HG03354 (cell line): ENCODE data around the gene IKBKG.
"Not testable (repeated sequence)": the region's sequence is repeated elsewhere in the genome, so short reads cannot be mapped to it uniquely, and the experiment has no call there.

Source experiments
- ATAC-seq: cut with Tn5 transposase; IDR thresholded peaks from one replicate; pipeline ENCODE4 v1.9.1; 2021; ENCODE audit warnings: mild to moderate bottlenecking; ENCODE audit not compliant: unreplicated experiment, poor library complexity, severe bottlenecking

The IKBKG gene

DNA sequence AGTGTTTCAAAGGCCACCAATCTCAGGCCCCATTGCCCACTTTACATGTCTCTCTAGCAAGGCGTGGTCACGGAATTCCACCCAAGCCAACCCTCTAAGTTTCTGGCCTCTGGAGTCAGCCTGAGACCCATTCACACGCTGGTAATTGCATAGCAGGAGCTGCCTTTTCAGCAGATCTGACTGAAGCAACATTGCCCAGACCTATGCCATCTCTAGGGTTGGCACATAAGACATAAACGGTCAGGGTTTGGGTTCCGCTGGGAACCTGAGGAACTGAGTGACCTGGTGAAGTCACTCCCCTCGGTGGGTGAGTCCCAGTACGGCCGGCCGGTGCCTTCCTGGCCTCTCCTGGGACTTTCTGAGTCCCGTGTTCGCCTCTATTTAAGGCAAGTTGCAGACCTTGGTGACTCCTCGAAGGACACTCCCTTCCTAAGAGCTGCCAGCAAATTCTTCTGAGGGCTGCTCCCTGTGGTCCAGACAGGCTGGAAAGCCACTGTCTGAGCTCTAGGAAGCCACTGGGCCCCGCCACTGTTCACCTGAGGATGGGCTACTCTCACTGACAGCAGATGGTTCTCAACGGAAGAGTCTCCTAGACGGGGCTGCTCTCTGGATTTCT, 53.4 kb downstream of the IKBKG start:
- no peak for ATAC-seq

DNA sequence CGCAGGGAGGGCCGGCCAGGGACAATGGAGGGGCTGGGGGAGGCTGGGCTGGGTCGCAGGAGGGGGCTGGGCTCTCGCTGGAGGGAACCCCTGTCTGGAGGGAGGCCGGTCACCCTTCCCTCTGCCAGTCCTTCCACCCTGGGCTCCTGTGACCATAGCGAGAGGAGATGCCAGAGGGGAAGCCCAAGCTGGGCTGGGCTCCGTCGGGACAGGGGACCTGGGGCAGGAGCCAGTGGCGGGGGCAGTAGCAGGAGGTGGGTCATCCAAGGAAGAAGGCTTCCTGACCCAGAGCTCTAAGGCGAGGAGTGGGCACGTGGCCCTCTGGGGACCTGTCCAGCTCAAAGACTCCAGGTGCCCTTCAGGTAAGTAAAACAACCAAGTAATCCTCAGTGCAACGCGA, 54.8 kb downstream of the IKBKG start:
- no peak for ATAC-seq

DNA sequence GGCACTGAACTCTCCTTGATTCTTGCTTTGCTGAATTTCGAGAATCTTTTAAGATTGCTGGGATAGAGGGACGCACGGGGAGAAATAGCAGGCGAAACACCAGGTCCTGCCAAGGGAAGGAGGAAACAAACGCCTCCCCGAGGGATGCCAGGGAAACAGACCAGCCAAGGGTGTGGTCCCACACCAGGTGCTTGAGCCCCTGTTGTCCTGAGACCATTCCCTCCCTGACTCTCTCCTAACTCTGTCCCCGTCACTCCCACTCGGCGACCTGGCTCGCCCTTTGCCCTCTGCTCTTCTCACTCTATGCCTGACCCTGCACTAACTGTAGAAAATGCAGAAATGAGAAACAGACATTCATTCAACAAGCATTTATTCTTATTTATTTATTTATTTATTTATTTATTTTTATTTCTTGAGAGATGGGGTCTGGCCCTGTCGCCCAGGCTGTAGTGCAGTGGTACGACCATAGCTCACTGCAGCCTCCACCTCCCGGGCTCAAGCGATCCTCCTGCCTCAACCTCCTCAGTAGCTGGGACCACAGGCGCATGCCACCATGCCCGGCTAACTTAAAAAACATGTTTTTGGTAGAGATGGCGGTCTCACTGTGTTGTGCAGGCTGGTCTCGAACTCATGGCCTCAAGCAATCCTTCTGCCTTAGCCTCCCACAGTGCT, 55.5 kb downstream of the IKBKG start:
- no peak for ATAC-seq

DNA sequence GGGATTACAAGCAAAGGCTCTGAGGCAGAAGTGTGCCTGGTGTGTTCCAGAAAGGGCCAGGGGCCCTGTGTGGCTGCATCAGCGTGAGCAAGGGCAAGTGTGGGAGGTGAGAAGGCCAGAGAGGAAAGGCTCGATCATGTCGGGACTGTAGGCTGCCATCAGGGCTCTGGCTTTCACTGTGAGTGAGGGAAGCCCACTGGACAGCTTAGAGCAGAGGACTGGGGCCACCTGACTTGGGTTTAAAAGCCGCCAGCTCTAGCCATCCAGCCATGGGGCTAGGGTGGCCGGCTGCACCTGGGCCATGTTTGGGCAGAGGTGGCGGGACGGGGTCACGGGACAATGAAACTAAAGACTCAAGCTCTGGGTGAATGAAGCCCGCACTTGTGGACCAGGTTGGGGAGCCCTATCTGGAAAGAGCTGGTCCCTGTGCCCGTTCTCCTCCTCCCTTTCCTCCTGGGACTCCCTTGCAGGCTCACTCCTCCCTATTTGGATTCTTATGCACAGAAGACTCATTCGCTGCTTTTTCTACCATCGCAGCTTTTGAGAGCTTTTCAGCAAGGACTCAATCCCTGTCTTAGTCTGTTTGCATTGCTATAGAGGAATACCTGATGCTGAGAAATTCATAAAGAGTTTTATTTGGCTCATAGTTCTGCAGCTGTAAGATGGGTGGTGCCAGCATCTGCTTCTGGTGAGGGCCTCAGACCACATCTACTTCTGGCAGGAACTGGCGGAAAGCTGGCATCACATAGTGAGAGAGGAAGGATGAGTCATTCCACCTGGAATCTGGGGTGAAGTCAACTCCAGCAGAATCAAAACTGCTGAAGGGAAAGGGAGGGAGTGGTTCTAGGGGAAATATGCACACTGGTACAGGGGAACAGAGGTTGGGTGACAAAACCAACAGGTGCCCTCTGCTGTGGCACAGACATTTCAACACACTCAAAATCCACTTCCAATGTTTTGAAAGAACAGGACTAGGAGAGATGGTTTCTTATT, 56.3 kb downstream of the IKBKG start:
- no peak for ATAC-seq

DNA sequence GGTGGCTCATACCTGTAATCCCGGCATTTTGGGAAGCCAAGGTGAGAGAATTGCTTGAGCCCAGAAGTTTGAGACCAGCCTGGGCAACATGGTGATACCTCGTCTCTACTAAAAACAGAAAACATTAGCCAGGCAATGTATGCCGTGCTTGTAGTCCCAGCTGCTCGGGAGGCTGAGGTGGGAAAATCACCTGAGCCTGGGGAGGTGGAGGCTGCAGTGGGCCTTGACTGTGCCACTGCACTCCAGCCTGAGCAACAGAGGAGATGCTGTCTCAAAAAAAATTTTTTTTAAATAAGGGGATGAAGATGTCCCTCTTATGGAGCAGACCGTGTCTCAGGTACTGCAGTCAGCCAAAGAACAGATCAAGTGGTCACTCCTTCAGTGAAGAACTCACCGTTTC, 58.1 kb downstream of the IKBKG start:
- ATAC-seq = no peak

DNA sequence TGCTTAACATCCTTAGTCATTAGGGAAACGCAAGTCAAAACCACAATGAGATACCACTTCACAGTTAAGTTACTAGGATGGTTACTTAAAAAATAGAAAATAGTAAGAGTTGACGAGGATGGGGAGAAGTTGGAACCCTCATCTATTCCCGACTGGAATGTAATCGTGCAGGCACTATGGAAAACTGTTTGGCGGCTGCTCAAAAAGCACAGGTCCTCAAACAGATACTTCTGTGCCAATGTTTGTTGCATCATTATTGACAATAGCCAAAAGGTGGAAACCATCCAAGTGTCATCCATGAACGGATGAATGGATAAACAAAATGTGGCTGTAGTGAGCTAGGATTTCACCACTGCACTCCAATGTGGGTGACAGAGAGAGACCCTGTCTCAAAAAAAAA, 60.0 kb downstream of the IKBKG start:
- no peak for ATAC-seq

DNA sequence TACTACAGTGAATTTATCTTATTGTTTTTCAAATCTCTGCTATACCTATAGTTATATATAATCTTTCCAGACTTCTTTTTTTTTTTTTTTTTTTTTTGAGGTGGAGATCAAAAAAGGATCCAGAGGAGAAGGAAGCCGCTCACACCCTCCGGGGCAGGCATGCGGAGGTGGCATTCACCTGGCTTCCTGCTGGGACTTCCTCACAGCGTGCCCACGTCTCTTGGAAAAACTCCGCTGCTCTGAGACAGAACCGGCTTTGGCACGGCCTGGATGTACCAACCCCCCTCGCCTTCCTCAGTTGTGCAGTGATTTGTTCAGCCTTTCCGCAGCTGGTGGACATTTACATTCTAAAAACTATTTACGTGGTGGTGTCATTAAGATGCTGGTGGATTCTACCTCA, 60.6 kb downstream of the IKBKG start:
- ATAC-seq = not testable (repeated sequence)

DNA sequence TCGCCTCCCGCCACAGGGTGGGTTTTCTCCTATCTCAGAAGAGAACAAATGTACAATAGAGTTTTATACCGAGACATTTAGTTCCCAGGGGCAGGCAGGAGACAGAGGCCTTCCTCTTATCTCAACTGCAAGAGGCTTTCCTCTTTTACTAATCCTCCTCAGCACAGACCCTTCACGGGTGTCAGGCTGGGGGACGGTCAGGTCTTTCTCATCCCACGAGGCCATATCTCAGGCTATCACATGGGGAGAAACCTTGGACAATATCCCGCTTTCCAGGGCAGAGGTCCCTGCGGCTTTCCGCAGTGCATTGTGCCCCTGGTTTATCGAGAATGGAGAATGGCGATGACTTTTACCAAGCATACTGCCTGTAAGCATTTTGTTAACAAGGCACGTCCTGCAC, 61.4 kb downstream of the IKBKG start:
- not testable (repeated sequence) for ATAC-seq

DNA sequence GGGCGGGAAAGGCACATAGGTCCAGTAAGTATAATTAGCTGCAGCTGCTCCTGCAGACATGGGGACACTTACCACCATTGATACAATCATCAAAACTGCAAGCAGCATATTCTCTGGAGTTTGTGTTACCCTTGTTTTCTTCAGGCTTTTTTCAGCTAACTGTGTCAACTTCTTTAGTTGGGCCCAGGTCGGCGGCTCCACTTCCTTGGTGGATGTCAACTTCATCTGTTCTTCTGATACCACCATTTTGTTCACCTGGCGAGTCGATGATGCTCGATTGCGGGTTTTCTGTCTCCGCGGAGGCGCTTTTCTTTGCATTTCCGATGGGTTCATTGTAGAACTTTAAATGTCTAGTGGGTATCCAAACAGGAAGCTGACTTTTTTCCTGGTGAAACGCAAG, 63.7 kb downstream of the IKBKG start:
- ATAC-seq = not testable (repeated sequence)

DNA sequence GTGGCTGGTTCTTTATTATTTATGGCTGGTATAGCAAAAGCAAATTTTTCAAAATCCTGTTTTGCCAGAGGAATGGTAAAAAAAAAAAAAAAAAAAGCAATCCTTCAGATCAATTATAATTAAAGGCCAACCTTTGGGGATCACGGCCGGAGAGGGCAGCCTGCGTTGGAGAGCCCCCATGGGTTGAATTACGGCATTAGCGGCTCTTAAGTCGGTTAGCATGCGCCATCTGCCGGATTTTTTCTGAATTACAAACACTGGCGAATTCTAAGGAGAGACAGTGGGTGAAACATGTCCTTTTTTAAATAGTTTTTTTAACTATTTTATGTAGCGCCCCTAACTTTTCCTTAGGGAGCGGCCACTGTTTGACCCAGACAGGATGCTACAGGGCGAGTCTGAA, 66.2 kb downstream of the IKBKG start:
- not testable (repeated sequence) for ATAC-seq
